ENCODE measurements around the gene MAPKAP1. TPM values are rescaled to one million over a fixed set of nuclear protein-coding genes. Genes with fewer than 3 reads are reported as not detected.

The MAPKAP1 gene
- polyA plus RNA-seq, 3 donors: 39.9 to 57.5 (median 44.1) TPM

DNA sequence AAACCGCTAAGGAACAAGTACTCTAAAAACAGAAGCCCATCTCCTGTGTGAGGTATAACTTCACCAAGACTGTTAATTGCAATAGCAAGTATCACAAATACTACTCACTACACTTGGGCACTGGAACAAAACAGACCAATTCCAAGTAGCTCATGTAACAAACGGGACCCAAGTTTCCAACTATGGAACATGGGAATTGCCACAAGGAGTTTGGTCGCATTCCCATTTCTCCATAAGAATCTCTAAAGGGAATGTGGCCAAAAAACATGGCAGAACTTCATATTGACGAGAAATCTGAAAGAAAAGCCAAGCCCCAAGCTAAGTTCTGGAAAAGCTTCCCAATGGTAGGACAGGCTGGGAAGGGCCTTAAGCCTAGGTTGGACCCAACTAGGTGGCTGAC, 162.5 kb downstream of the MAPKAP1 start:
- Histone ChIP-seq H3K27ac (ENCODE audit: low read depth in 1 of 2, low read length in 2 of 2) (no peak overlapping the region), H3K4me1 (ENCODE audit: control insufficient read depth in 1 of 2, insufficient read depth in 2 of 2, low read length in 2 of 2) (no peaks in the 10 kb centered on the region), H4K20me1 (ENCODE audit: insufficient read depth, low read length) (peaks cover 9% of the 10 kb centered on the region), H3K4me2 (replicated peaks; ENCODE audit: extremely low read depth, low read length, poor library complexity, severe bottlenecking) (no peak overlapping the region), H3K27me3 (ENCODE audit: control insufficient read depth in 2 of 2, insufficient read depth in 2 of 2, low read length in 2 of 2) (no peaks in the 10 kb centered on the region), H3K4me3 (replicated peaks in 1 of 3; ENCODE audit: low read depth in 2 of 3, low read length in 3 of 3) (no peak overlapping the region), H2AFZ (ENCODE audit: insufficient read depth, low read depth, low read length, poor library complexity, severe bottlenecking) (no peak overlapping the region), H3K9ac (ENCODE audit: insufficient read depth, low read length, poor library complexity, severe bottlenecking) (no peak overlapping the region), H3K9me3 (replicated peaks in 1 of 2; ENCODE audit: control insufficient read depth in 1 of 2, insufficient read depth in 1 of 2, low read length in 2 of 2) (no peaks in the 10 kb centered on the region), H3K36me3 (replicated peaks in 1 of 2; ENCODE audit: control insufficient read depth in 1 of 2, insufficient read depth in 2 of 2, low read length in 2 of 2) (peaks cover 31 to 65% of the 10 kb centered on the region in 2 donors), H3K79me2 (ENCODE audit: insufficient read depth, low read length) (no peaks in the 10 kb centered on the region)
- Mint-ChIP-seq H3K4me3 (no peak overlapping the region), H3K9me3 (peaks cover 0 to 2% (median 0%) of the 10 kb centered on the region in 7 donors), H3K4me1 (no peaks in the 10 kb centered on the region), H3K36me3 (peaks cover 36 to 47% of the 10 kb centered on the region in 2 donors), H3K27ac (no peak overlapping the region), H3K27me3 (ENCODE audit: low read depth in 3 of 3) (peaks cover 0 to 2% (median 2%) of the 10 kb centered on the region in 3 donors)
- TF ChIP-seq CTCF (IDR thresholded peaks at IDR 0.05): no peak
- intact Hi-C loops (cut with micrococcal nuclease): no loop called here
- no peak for DNase-seq
- 94% methylated on average over 3 of the region's 4 CpGs for WGBS (ENCODE audit: insufficient coverage)

DNA sequence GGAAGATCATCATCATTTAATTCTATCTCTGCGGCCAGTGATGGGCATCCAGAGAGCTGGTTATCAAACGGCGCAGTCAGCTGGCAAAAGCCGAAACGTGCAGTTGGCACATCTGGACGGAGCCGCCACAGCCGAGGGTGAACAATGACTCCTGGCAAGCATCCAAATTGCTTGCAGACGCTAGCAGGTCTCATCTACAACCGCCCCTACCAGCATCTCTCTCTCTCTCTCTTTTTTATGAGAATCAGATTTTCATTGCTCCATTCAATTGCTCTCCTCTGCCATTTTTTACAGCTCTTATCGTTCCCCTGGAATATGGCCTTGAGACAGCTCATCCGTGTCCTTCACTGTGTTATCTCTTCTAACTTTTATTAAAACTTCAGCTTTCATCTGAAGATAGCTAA, 165.2 kb downstream of the MAPKAP1 start:
- TF ChIP-seq CTCF (IDR thresholded peaks at IDR 0.05): no peak
- DNase-seq: no peak
- Histone ChIP-seq H3K4me1 (ENCODE audit: control insufficient read depth in 1 of 2, insufficient read depth in 2 of 2, low read length in 2 of 2) (no peaks in the 10 kb centered on the region), H2AFZ (ENCODE audit: insufficient read depth, low read depth, low read length, poor library complexity, severe bottlenecking) (no peak overlapping the region), H3K79me2 (ENCODE audit: insufficient read depth, low read length) (no peaks in the 10 kb centered on the region), H3K27ac (ENCODE audit: low read depth in 1 of 2, low read length in 2 of 2) (no peak overlapping the region), H3K4me2 (replicated peaks; ENCODE audit: extremely low read depth, low read length, poor library complexity, severe bottlenecking) (no peak overlapping the region), H3K4me3 (replicated peaks in 1 of 3; ENCODE audit: low read depth in 2 of 3, low read length in 3 of 3) (no peak overlapping the region), H3K9ac (ENCODE audit: insufficient read depth, low read length, poor library complexity, severe bottlenecking) (no peak overlapping the region), H3K9me3 (replicated peaks in 1 of 2; ENCODE audit: control insufficient read depth in 1 of 2, insufficient read depth in 1 of 2, low read length in 2 of 2) (no peaks in the 10 kb centered on the region), H3K36me3 (replicated peaks in 1 of 2; ENCODE audit: control insufficient read depth in 1 of 2, insufficient read depth in 2 of 2, low read length in 2 of 2) (peaks cover 33 to 76% of the 10 kb centered on the region in 2 donors), H3K27me3 (ENCODE audit: control insufficient read depth in 2 of 2, insufficient read depth in 2 of 2, low read length in 2 of 2) (no peaks in the 10 kb centered on the region), H4K20me1 (ENCODE audit: insufficient read depth, low read length) (peaks cover 4% of the 10 kb centered on the region)
- H3K36me3 Mint-ChIP-seq: peaks cover 39 to 51% of the 10 kb centered on the region in 2 donors
- H3K4me1 Mint-ChIP-seq: no peaks in the 10 kb centered on the region
- WGBS (ENCODE audit: insufficient coverage): 97% methylated on average over 12 of the region's 12 CpGs
- no peak overlapping the region for H3K4me3 Mint-ChIP-seq
- no peaks in the 10 kb centered on the region for H3K9me3 Mint-ChIP-seq
- H3K27me3 Mint-ChIP-seq (ENCODE audit: low read depth in 3 of 3): peaks cover 0 to 2% (median 0%) of the 10 kb centered on the region in 3 donors
- intact Hi-C loops (cut with micrococcal nuclease): no loop called here
- peak overlapping the region in 1 of 7 donors; percentile 32 for H3K27ac Mint-ChIP-seq
